Measurements from ENCODE around the gene STXBP2. TPM values are rescaled to one million over a fixed set of nuclear protein-coding genes. Genes with fewer than 3 reads are reported as not detected.

The STXBP2 gene
- total and polyA plus RNA-seq, 4 donors: 25.9 to 32.7 (median 27.2) TPM

DNA sequence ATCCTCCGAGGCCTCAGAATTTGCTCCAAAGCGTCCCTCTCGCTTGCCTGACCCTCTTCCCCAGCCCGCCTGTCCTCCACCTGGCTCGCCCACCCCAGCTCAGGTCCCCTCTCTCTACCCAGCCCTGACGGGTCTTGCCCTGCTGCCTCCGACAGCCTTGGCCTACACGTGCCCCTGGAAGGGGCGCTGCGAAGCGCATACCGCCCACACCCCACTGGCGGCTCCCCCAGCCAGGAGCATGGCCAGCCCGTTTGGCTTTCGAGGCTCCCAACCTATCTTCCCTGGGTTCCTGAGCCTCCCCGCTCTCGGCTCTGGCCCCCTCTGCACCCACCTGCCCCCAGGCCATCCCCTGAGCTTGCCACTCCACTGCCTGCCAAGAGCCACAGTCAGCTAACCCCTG, 12.1 kb upstream of the STXBP2 start:
- H3K27me3 ChIP-seq (ENCODE audit: control insufficient read depth in 4 of 4, insufficient read depth in 4 of 4, low read length in 3 of 4): no peaks in the 10 kb centered on the region
- peaks cover 7 to 30% (median 17%) of the 10 kb centered on the region in 4 donors for H3K4me1 ChIP-seq (ENCODE audit: control insufficient read depth in 4 of 4, insufficient read depth in 4 of 4, low read length in 3 of 4)
- TF ChIP-seq, protein P1, sequence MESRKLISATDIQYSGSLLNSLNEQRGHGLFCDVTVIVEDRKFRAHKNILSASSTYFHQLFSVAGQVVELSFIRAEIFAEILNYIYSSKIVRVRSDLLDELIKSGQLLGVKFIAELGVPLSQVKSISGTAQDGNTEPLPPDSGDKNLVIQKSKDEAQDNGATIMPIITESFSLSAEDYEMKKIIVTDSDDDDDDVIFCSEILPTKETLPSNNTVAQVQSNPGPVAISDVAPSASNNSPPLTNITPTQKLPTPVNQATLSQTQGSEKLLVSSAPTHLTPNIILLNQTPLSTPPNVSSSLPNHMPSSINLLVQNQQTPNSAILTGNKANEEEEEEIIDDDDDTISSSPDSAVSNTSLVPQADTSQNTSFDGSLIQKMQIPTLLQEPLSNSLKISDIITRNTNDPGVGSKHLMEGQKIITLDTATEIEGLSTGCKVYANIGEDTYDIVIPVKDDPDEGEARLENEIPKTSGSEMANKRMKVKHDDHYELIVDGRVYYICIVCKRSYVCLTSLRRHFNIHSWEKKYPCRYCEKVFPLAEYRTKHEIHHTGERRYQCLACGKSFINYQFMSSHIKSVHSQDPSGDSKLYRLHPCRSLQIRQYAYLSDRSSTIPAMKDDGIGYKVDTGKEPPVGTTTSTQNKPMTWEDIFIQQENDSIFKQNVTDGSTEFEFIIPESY (IDR thresholded peaks at IDR 0.05): no peak
- TF ChIP-seq SP1 (IDR thresholded peaks at IDR 0.05): no peak
- DNase-seq (ENCODE audit: low spot score): no peak
- no peak overlapping the region for H3K9ac ChIP-seq (ENCODE audit: low read depth in 1 of 2, low read length in 2 of 2)
- H3K36me3 ChIP-seq (ENCODE audit: control insufficient read depth in 4 of 4, insufficient read depth in 3 of 4, low read depth in 1 of 4, low read length in 3 of 4): peaks cover 17 to 60% (median 27%) of the 10 kb centered on the region in 4 donors
- H3K27ac ChIP-seq (ENCODE audit: low read depth in 1 of 2, low read length in 2 of 2): no peak overlapping the region
- 94% methylated on average over 17 of the region's 17 CpGs for WGBS
- H3K9me3 ChIP-seq (ENCODE audit: control insufficient read depth in 4 of 4, low read length in 3 of 4): no peaks in the 10 kb centered on the region
- H3K4me3 ChIP-seq (ENCODE audit: low read depth in 1 of 3, low read length in 3 of 3): no peak overlapping the region

DNA sequence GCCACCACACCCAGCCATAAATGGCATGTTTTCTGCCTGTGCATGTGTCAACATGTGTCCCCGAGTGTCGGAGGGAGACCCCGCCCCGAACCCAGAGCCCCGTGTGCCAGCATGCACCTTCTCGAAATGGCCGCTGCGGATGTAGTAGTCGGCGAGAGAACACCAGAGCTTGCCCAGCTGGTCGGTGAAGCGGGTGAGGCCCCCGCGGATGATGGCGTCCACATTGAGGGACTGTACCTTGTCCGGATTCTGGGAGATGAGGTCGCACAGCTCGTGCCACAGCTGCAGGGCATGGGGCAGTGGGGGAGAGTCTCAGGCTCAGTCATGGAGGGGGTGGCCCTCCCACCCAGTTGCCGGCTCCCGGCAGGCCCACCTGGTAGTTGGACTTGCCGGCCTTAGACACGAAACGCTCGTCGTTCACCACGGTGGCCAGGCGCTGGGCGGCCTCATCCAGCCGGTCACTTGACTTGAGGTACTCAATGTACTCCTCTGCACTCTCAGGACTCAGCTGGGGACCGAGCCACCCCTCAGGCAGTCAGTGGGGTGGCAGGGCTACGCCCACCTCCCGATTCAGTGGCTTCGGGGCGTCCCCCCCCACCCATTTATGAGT, 11.0 kb upstream of the STXBP2 start:
- Histone ChIP-seq H3K9ac (ENCODE audit: low read depth in 1 of 2, low read length in 2 of 2) (no peak overlapping the region), H3K27ac (ENCODE audit: low read depth in 1 of 2, low read length in 2 of 2) (no peak overlapping the region), H3K27me3 (ENCODE audit: control insufficient read depth in 4 of 4, insufficient read depth in 4 of 4, low read length in 3 of 4) (no peaks in the 10 kb centered on the region), H3K36me3 (ENCODE audit: control insufficient read depth in 4 of 4, insufficient read depth in 3 of 4, low read depth in 1 of 4, low read length in 3 of 4) (peaks cover 17 to 52% (median 24%) of the 10 kb centered on the region in 4 donors), H3K4me1 (ENCODE audit: control insufficient read depth in 4 of 4, insufficient read depth in 4 of 4, low read length in 3 of 4) (peaks cover 14 to 34% (median 24%) of the 10 kb centered on the region in 4 donors), H3K9me3 (ENCODE audit: control insufficient read depth in 4 of 4, low read length in 3 of 4) (no peaks in the 10 kb centered on the region), H3K4me3 (ENCODE audit: low read depth in 1 of 3, low read length in 3 of 3) (no peak overlapping the region)
- no peak for TF ChIP-seq SP1 (IDR thresholded peaks at IDR 0.05)
- no peak for TF ChIP-seq YY1 (IDR thresholded peaks at IDR 0.05)
- TF ChIP-seq HNF4G (IDR thresholded peaks at IDR 0.05): no peak
- TF ChIP-seq, protein P2, sequence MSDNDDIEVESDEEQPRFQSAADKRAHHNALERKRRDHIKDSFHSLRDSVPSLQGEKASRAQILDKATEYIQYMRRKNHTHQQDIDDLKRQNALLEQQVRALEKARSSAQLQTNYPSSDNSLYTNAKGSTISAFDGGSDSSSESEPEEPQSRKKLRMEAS (IDR thresholded peaks at IDR 0.05): no peak
- no peak for TF ChIP-seq HNF4A (conservative IDR thresholded peaks at IDR 0.05)
- TF ChIP-seq EGR1 (IDR thresholded peaks at IDR 0.05; ENCODE audit: low read depth in 2 of 2): no peak
- no peak for TF ChIP-seq FOXA2 (IDR thresholded peaks at IDR 0.05)
- DNase-seq (ENCODE audit: low spot score): no peak
- WGBS: 98% methylated on average over 34 of the region's 34 CpGs

DNA sequence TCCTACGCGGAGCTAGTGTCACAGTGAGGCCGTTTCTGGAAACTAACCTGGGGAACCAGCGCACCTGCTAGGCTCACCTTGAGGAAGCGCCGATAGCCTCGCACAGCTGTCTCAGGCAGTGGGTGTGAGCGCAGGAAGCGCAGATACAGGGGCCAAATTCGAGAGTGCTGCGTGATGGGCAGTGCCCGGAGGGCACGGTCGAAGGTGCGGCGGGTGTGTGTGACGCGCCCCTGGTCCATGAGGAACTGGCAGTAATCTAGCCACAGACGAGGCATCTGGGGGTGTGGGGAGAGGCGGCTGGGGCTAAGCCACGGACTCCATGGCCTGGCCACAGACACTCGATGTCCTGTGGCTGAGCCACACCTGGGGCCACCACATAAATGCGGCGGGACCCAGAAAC, 9.7 kb upstream of the STXBP2 start:
- Histone ChIP-seq H3K27ac (ENCODE audit: low read depth in 1 of 2, low read length in 2 of 2) (no peak overlapping the region), H3K36me3 (ENCODE audit: control insufficient read depth in 4 of 4, insufficient read depth in 3 of 4, low read depth in 1 of 4, low read length in 3 of 4) (peaks cover 12 to 47% (median 19%) of the 10 kb centered on the region in 4 donors), H3K4me1 (ENCODE audit: control insufficient read depth in 4 of 4, insufficient read depth in 4 of 4, low read length in 3 of 4) (peaks cover 14 to 36% (median 27%) of the 10 kb centered on the region in 4 donors), H3K9ac (ENCODE audit: low read depth in 1 of 2, low read length in 2 of 2) (no peak overlapping the region), H3K9me3 (ENCODE audit: control insufficient read depth in 4 of 4, low read length in 3 of 4) (no peaks in the 10 kb centered on the region), H3K4me3 (ENCODE audit: low read depth in 1 of 3, low read length in 3 of 3) (no peak overlapping the region), H3K27me3 (ENCODE audit: control insufficient read depth in 4 of 4, insufficient read depth in 4 of 4, low read length in 3 of 4) (no peaks in the 10 kb centered on the region)
- DNase-seq (ENCODE audit: low spot score): no peak
- TF ChIP-seq EGR1 (IDR thresholded peaks at IDR 0.05; ENCODE audit: low read depth in 2 of 2) (no peak), TAF1 (conservative IDR thresholded peaks at IDR 0.05) (no peak), RXRA (IDR thresholded peaks at IDR 0.05) (no peak), FOXA1 (IDR thresholded peaks at IDR 0.05) (no peak), SP1 (IDR thresholded peaks at IDR 0.05) (no peak)
- TF ChIP-seq, protein P3, sequence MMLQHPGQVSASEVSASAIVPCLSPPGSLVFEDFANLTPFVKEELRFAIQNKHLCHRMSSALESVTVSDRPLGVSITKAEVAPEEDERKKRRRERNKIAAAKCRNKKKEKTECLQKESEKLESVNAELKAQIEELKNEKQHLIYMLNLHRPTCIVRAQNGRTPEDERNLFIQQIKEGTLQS (IDR thresholded peaks at IDR 0.05): no peak
- TF ChIP-seq, protein P4, sequence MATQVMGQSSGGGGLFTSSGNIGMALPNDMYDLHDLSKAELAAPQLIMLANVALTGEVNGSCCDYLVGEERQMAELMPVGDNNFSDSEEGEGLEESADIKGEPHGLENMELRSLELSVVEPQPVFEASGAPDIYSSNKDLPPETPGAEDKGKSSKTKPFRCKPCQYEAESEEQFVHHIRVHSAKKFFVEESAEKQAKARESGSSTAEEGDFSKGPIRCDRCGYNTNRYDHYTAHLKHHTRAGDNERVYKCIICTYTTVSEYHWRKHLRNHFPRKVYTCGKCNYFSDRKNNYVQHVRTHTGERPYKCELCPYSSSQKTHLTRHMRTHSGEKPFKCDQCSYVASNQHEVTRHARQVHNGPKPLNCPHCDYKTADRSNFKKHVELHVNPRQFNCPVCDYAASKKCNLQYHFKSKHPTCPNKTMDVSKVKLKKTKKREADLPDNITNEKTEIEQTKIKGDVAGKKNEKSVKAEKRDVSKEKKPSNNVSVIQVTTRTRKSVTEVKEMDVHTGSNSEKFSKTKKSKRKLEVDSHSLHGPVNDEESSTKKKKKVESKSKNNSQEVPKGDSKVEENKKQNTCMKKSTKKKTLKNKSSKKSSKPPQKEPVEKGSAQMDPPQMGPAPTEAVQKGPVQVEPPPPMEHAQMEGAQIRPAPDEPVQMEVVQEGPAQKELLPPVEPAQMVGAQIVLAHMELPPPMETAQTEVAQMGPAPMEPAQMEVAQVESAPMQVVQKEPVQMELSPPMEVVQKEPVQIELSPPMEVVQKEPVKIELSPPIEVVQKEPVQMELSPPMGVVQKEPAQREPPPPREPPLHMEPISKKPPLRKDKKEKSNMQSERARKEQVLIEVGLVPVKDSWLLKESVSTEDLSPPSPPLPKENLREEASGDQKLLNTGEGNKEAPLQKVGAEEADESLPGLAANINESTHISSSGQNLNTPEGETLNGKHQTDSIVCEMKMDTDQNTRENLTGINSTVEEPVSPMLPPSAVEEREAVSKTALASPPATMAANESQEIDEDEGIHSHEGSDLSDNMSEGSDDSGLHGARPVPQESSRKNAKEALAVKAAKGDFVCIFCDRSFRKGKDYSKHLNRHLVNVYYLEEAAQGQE (IDR thresholded peaks at IDR 0.05): no peak
- WGBS: 94% methylated on average over 24 of the region's 24 CpGs
